Caki2 (cell line): ENCODE measurements around the gene ITM2C. TPM values are rescaled to one million over a fixed set of nuclear protein-coding genes. Genes with fewer than 3 reads are reported as not detected.

ENCODE experiments used
- total RNA-seq: library from RNA; depleted of rRNA; stranded (reverse); fragments of >200 nt; shearing (Covaris generic); gene quantifications from 2 replicates; pipeline ENCODE4 v1.2.3, GENCODE V29; 2014; ENCODE audit warnings: low replicate concordance; rRNA removed

ITM2C gene
- total RNA-seq, 1 experiment from 2014 or later = 109 TPM

Other genes starting within 250 kb of the ITM2C start
- 24.8 and 31.6 TPM in 2 replicates for gene CAB39, start 152.1 kb upstream of the ITM2C start, total RNA-seq
- gene GPR55, start 60.3 kb downstream of the ITM2C start, total RNA-seq = 0.03 and 0.49 TPM in 2 replicates
- gene SPATA3, start 131.2 kb downstream of the ITM2C start, total RNA-seq = not detected in 2 replicates
- gene C2orf72, start 172.6 kb downstream of the ITM2C start, total RNA-seq = 12.8 and 21.5 TPM in 2 replicates
- gene PSMD1, start 191.9 kb downstream of the ITM2C start, total RNA-seq = 32.6 and 37.6 TPM in 2 replicates